DOHH2 (cell line): ENCODE results near the gene DSCAML1.

Experiments
- H3F3A ChIP-seq: fragments of 200-600 bp; sonication (generic), shearing (Covaris generic); 2 replicates; pipeline ENCODE4 v1.6.0; 2016; ENCODE audit warnings: antibody characterized with exemption, mild to moderate bottlenecking; ENCODE audit not compliant: control insufficient read depth, insufficient read depth
- H3K27ac ChIP-seq: fragments of 200-600 bp; sonication (generic); 2 replicates; pipeline ENCODE4 v1.5.1; 2014; ENCODE audit warnings: low read depth, mild to moderate bottlenecking, low read length, moderate library complexity
- H3K27me3 ChIP-seq: fragments of 200-600 bp; sonication (generic); 2 replicates; pipeline ENCODE4 v1.6.1; 2014; ENCODE audit warnings: mild to moderate bottlenecking, low read length, mixed read lengths; ENCODE audit not compliant: control insufficient read depth
- H3K36me3 ChIP-seq: fragments of 200-600 bp; sonication (generic); 2 replicates; pipeline ENCODE4 v1.6.1; 2014; ENCODE audit warnings: mild to moderate bottlenecking, low read length, moderate library complexity, mixed read lengths; ENCODE audit not compliant: control insufficient read depth
- H3K4me1 ChIP-seq: fragments of 200-600 bp; sonication (generic); 2 replicates; pipeline ENCODE4 v1.6.1; 2014; ENCODE audit warnings: mild to moderate bottlenecking, low read length, mixed read lengths; ENCODE audit not compliant: control insufficient read depth
- H3K4me2 ChIP-seq: fragments of 200-600 bp; sonication (generic); 2 replicates; pipeline ENCODE4 v1.6.0; 2014; ENCODE audit warnings: mild to moderate bottlenecking, low read length, moderate library complexity
- H3K4me3 ChIP-seq: fragments of 200-600 bp; sonication (generic); 2 replicates; pipeline ENCODE4 v1.5.1; 2014; ENCODE audit warnings: mild to moderate bottlenecking, low read length, mixed read lengths
- H3K79me2 ChIP-seq: fragments of 200-600 bp; sonication (generic); 2 replicates; pipeline ENCODE4 v1.6.1; 2014; ENCODE audit warnings: mild to moderate bottlenecking, low read length, mixed read lengths; ENCODE audit not compliant: control insufficient read depth
- H3K9me2 ChIP-seq: fragments of 200-600 bp; sonication (generic); replicated peaks from 2 replicates; pipeline ENCODE4 v1.6.1; 2014; ENCODE audit warnings: mild to moderate bottlenecking, low read length, mixed read lengths; ENCODE audit not compliant: control insufficient read depth
- H3K9me3 ChIP-seq: fragments of 200-600 bp; sonication (generic); 2 replicates; pipeline ENCODE4 v1.6.1; 2014; ENCODE audit warnings: antibody characterized with exemption, low read length, mixed read lengths; ENCODE audit not compliant: control insufficient read depth, insufficient read depth
- H4K20me1 ChIP-seq: fragments of 200-600 bp; sonication (generic); 2 replicates; pipeline ENCODE4 v1.6.0; 2014; ENCODE audit warnings: low read depth, mild to moderate bottlenecking, antibody characterized with exemption, low read length, moderate library complexity; ENCODE audit not compliant: control insufficient read depth, insufficient read depth
- EZH2phosphoT487 ChIP-seq: fragments of 200-600 bp; sonication (generic); IDR thresholded peaks from 2 replicates; pipeline ENCODE4 v1.6.1; 2017; ENCODE audit warnings: borderline replicate concordance, mild to moderate bottlenecking, antibody characterized with exemption, low read length, moderate library complexity, mixed read lengths
- TF ChIP-seq, protein P1 (sequence below): fragments of 200-600 bp; sonication (generic); IDR thresholded peaks from one replicate; pipeline ENCODE4 v1.5.1; 2014; ENCODE audit warnings: antibody characterized with exemption, mild to moderate bottlenecking, low read depth, low read length; ENCODE audit not compliant: poor library complexity, severe bottlenecking

Gene DSCAML1

DNA sequence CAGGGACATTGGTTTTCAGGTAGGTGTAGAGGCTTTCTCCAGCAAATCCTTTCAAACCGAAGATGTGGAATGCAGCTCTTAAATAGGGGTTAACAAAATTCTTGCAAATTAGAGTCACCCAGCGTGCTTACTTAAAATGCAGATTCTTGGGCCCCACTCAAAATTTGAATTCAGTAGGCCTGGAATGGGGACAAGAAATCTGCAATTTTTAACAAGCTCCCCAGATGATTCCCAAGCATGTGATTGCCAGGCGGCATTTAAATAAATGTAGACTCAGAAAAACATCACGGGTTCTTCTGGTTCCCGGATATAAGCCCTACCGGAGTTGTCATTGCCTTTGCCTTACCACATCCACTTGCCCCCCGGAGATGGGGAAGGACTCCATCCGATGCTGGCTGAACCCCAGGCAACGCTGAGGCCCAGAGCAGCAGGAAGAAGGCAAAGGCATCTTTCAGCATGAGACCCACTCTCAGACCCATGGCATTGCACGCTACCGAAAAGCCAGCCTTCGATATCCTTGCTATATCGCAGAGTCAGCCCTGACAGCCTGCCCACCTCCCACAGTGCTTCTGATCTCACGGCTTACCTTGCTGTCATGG lies 134.2 kb downstream of the DSCAML1 start:
- H3K27ac ChIP-seq: no peak overlapping the region
- H3K27me3 ChIP-seq: no peaks in the 10 kb centered on the region; the same call in none of the 2 replicates
- H3K36me3 ChIP-seq: no peaks in the 10 kb centered on the region
- H3K9me2 ChIP-seq: no peaks in the 10 kb centered on the region
- H3K9me3 ChIP-seq: no peaks in the 10 kb centered on the region
- no peak overlapping the region for H3K4me3 ChIP-seq
- TF ChIP-seq, protein P1, sequence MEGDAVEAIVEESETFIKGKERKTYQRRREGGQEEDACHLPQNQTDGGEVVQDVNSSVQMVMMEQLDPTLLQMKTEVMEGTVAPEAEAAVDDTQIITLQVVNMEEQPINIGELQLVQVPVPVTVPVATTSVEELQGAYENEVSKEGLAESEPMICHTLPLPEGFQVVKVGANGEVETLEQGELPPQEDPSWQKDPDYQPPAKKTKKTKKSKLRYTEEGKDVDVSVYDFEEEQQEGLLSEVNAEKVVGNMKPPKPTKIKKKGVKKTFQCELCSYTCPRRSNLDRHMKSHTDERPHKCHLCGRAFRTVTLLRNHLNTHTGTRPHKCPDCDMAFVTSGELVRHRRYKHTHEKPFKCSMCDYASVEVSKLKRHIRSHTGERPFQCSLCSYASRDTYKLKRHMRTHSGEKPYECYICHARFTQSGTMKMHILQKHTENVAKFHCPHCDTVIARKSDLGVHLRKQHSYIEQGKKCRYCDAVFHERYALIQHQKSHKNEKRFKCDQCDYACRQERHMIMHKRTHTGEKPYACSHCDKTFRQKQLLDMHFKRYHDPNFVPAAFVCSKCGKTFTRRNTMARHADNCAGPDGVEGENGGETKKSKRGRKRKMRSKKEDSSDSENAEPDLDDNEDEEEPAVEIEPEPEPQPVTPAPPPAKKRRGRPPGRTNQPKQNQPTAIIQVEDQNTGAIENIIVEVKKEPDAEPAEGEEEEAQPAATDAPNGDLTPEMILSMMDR: no peak
- no peak for TF ChIP-seq EZH2phosphoT487
- no peaks in the 10 kb centered on the region for H3K79me2 ChIP-seq
- H3K4me1 ChIP-seq: no peaks in the 10 kb centered on the region
- H4K20me1 ChIP-seq: no peaks in the 10 kb centered on the region
- no peaks in the 10 kb centered on the region for H3F3A ChIP-seq
- no peak overlapping the region for H3K4me2 ChIP-seq

DNA sequence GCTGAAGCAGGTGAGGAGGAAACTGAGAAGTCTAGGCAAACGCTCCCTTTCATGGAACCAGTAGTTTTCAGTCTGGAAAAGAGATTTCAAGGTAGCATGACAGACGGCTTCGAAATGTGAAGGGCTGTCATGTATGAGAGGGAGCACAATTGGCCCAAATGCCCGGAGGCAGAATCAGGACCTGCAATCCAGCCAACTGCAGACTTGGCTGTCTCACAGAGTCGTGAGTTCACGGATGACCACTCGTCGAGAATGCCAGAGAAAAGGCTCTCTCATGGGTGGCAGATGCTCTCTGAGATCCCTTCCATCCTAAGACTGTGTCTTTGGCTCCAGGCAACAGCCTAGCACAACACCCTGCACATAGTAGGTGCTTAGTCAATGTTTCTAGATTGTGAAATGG lies 134.8 kb downstream of the DSCAML1 start:
- H3K4me3 ChIP-seq: no peak overlapping the region
- no peak overlapping the region for H3K4me2 ChIP-seq
- no peaks in the 10 kb centered on the region for H3K36me3 ChIP-seq
- H3K27ac ChIP-seq: no peak overlapping the region
- no peaks in the 10 kb centered on the region for H3K9me2 ChIP-seq
- H3K4me1 ChIP-seq: no peaks in the 10 kb centered on the region
- no peaks in the 10 kb centered on the region for H3K9me3 ChIP-seq
- no peaks in the 10 kb centered on the region; the same call in none of the 2 replicates for H3K27me3 ChIP-seq
- no peaks in the 10 kb centered on the region for H3K79me2 ChIP-seq
- TF ChIP-seq, protein P1: no peak
- no peak for TF ChIP-seq EZH2phosphoT487
- no peaks in the 10 kb centered on the region for H3F3A ChIP-seq
- H4K20me1 ChIP-seq: no peaks in the 10 kb centered on the region

DNA sequence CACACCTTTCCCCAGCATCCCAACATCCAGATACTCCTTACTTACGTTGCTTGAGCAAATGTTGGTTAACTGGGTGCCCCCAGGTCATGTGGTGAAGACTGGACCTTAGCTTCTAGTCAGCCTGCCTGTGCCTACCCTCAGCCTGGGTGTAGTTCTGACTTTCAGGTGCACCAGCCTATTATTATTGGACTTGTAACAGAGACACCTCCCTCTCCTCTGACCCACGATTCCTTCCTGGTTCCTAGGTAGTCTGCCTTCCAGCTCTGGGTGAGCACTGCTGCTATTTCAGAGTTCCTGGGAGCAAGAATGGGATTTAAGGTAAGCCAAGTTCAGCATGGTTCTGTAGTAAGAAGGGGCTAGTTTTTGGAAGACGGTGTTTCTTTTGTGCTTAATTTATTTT lies 138.2 kb downstream of the DSCAML1 start:
- no peaks in the 10 kb centered on the region for H3K4me1 ChIP-seq
- H3K9me3 ChIP-seq: no peaks in the 10 kb centered on the region
- no peak for TF ChIP-seq EZH2phosphoT487
- TF ChIP-seq, protein P1: no peak
- no peaks in the 10 kb centered on the region for H3K79me2 ChIP-seq
- H4K20me1 ChIP-seq: no peaks in the 10 kb centered on the region
- H3K27ac ChIP-seq: no peak overlapping the region
- H3K9me2 ChIP-seq: no peaks in the 10 kb centered on the region
- no peaks in the 10 kb centered on the region for H3K36me3 ChIP-seq
- H3K4me2 ChIP-seq: no peak overlapping the region
- H3K27me3 ChIP-seq: no peaks in the 10 kb centered on the region; the same call in none of the 2 replicates
- H3F3A ChIP-seq: no peaks in the 10 kb centered on the region
- no peak overlapping the region for H3K4me3 ChIP-seq
